ENCODE data around the gene UNC93B1.
"Not testable (repeated sequence)": the region's sequence is repeated elsewhere in the genome, so short reads cannot be mapped to it uniquely, and the experiment has no call there.

The UNC93B1 gene

DNA sequence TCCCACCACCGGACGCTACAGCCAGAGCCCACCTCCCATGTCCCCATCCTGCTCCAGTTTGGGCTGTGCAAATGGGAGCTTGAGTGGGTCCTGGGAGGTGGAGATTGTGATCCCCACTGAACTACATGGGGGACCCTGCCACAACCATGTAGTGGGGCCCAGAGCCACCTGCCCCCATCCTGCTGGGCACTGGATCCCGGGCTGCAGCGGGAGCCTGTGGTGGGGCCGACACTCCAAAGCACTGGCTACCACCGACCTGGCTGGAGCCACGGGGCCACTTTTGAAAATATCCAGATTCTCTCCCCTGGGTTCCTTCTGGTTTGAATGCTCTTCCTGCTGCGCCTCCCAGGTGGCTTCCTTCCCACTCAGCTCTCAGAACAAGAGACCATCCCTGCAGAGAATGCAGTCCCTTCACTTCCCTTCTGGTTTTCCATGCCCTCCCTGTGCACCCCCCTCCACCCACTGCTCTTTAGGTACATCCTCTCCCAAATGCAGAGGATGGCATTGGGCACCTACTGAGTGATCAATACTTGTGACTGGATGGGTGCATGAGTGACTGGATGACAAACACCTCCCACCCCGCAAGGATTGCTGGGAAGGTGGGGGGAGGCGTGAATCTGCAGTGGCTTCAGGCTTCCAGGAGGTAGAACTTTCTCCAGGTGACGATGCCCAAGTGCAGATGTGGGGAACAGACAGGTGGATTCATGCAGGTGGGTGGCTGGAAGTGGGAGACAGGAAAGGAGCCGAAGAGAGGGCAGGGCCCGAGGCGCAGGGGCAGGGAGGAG lies 846 bp upstream of the UNC93B1 start:
- Mint-ChIP-seq H3K27me3 (no peaks in the 10 kb centered on the region), H3K4me1 (ENCODE audit: low read depth in 2 of 2) (peaks cover 19 to 20% of the 10 kb centered on the region in 2 donors), H3K27ac (peak overlapping the region; percentile 89 to 92), H3K9me3 (no peaks in the 10 kb centered on the region), H3K36me3 (ENCODE audit: insufficient read depth) (peaks cover 13% of the 10 kb centered on the region), H3K4me3 (peak overlapping the region; percentile 84 to 86)
- DNase-seq = no peak
- ATAC-seq (replicated peaks) = no peak

DNA sequence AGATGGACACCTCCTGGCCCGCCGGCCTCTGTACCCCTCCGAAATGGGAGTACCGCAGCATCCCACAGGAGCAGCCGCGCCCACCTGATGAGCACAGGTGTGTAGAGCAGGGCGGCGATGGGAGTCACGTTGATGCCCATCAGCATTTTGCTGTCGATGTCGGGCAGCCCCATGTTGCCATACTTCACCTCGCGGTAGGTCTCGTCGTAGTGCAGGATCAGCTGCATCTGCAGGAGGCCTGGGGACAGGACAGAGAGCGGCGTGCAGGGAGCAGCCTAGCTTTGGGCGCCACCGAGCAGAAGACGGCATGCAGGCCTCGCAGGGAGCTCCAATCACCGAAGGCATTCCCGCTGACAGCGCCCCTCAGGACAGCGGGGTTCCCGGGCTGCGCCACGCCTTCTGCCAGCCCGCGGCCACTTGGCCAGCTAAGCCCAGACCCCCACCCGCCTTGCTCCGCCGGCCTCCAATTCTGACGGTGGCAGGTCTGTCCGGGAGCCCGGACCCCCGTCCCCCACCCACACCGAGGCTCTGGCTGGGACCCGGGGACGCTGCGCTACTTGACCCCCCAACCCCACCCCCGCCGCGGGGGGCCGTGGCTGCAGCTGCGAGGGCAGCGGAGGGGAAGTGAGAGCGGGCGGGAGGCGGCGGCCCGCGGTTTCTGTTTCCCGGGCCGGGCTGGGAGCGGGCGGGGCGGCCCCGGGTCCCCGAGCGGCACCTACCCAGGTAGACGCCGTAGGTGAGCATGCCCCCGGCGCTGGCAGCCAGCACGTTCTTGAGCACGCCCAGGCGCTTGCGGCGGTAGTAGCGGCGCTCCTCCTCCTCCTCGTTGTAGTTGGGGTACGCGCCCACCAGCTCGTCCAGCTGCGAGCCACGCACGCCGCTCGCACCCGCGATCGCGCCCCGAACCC lies 705 bp downstream of the UNC93B1 start:
- H3K4me1 Mint-ChIP-seq (ENCODE audit: low read depth in 2 of 2) = peaks cover 24 to 25% of the 10 kb centered on the region in 2 donors
- peak overlapping the region; percentile 46 to 65 for H3K27ac Mint-ChIP-seq
- H3K9me3 Mint-ChIP-seq = no peaks in the 10 kb centered on the region
- H3K36me3 Mint-ChIP-seq (ENCODE audit: insufficient read depth) = peaks cover 15% of the 10 kb centered on the region
- no peaks in the 10 kb centered on the region for H3K27me3 Mint-ChIP-seq
- ATAC-seq (replicated peaks) (peak; percentile 80), DNase-seq (peak; percentile 49 to 59 (median 57))
- peak overlapping the region; percentile 74 to 86 for H3K4me3 Mint-ChIP-seq

DNA sequence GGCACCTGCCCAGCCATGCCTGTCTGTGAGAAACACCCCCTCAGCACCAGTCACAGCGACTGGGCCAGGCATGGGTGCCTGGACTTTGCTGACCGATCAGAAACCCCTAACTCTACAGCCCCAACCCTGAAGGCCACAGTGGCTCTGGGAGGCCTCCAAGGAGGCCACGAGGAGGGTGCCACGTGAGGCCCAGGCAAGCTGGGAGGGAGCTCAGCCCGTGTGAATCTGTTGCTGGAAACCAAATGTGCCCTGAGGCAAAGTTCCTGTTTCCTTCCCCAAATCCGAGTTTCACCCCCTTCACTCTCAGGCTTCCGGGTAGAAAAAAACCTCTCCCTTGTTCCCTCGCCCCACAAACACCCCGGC lies 1.3 kb downstream of the UNC93B1 start:
- peak overlapping the region; percentile 46 to 65 for H3K27ac Mint-ChIP-seq
- ATAC-seq (replicated peaks) = no peak
- peaks cover 27 to 29% of the 10 kb centered on the region in 2 donors for H3K4me1 Mint-ChIP-seq (ENCODE audit: low read depth in 2 of 2)
- H3K36me3 Mint-ChIP-seq (ENCODE audit: insufficient read depth) = peaks cover 16% of the 10 kb centered on the region
- DNase-seq = no peak
- H3K4me3 Mint-ChIP-seq = peak overlapping the region; percentile 61 to 74
- H3K9me3 Mint-ChIP-seq = no peaks in the 10 kb centered on the region
- H3K27me3 Mint-ChIP-seq = no peaks in the 10 kb centered on the region

DNA sequence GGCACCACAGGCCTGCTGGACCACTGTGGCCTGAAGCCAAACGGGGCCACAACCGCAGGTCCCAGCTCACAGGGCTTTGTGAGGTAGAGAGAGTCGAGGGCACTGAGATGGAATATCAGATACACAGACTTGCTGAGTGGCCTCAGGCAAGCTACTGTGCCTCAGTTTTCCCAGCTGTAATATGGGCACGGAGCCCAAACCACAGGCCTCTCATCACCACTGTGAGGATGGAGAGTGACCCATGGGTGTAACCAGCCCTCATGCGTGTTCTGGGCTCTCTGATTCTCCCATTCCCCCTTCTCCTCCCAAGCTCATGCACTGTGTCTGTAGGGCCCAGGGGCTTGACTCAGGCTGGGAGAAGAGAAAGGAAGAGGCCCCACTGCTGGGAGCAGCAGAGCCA lies 4.2 kb downstream of the UNC93B1 start:
- no peaks in the 10 kb centered on the region for H3K27me3 Mint-ChIP-seq
- H3K36me3 Mint-ChIP-seq (ENCODE audit: insufficient read depth) = peaks cover 16% of the 10 kb centered on the region
- no peak overlapping the region for H3K27ac Mint-ChIP-seq
- ATAC-seq (replicated peaks) (no peak), DNase-seq (no peak)
- H3K4me1 Mint-ChIP-seq (ENCODE audit: low read depth in 2 of 2) = peaks cover 33 to 35% of the 10 kb centered on the region in 2 donors
- H3K9me3 Mint-ChIP-seq = no peaks in the 10 kb centered on the region
- H3K4me3 Mint-ChIP-seq = no peak overlapping the region

DNA sequence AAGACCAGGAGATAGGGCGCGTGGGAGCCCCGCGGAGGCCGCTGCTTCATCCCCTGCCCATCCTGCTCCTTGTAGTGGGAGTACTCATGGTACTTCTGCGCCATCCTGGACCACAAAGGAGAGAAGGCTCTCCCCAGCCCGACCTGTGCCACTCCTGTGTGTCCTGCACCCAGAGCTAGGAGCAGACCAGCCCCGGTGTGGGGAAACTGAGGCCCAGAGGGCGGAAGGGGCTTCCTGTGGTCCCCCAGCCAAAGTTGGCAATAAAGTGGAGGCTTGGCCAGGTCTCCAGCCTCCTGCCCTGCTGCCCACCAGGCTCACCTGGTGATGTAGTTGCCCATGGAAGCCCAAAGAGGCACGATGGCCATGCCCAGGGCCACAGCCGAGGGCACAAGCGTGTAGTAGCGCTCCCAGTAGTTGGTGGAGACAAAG lies 4.7 kb downstream of the UNC93B1 start:
- Mint-ChIP-seq H3K4me1 (ENCODE audit: low read depth in 2 of 2) (peaks cover 28 to 33% of the 10 kb centered on the region in 2 donors), H3K4me3 (no peak overlapping the region), H3K27ac (peak overlapping the region in 1 of 2 donors; percentile 71), H3K9me3 (no peaks in the 10 kb centered on the region), H3K36me3 (ENCODE audit: insufficient read depth) (peaks cover 12% of the 10 kb centered on the region), H3K27me3 (no peaks in the 10 kb centered on the region)
- ATAC-seq (replicated peaks) (no peak), DNase-seq (no peak)

DNA sequence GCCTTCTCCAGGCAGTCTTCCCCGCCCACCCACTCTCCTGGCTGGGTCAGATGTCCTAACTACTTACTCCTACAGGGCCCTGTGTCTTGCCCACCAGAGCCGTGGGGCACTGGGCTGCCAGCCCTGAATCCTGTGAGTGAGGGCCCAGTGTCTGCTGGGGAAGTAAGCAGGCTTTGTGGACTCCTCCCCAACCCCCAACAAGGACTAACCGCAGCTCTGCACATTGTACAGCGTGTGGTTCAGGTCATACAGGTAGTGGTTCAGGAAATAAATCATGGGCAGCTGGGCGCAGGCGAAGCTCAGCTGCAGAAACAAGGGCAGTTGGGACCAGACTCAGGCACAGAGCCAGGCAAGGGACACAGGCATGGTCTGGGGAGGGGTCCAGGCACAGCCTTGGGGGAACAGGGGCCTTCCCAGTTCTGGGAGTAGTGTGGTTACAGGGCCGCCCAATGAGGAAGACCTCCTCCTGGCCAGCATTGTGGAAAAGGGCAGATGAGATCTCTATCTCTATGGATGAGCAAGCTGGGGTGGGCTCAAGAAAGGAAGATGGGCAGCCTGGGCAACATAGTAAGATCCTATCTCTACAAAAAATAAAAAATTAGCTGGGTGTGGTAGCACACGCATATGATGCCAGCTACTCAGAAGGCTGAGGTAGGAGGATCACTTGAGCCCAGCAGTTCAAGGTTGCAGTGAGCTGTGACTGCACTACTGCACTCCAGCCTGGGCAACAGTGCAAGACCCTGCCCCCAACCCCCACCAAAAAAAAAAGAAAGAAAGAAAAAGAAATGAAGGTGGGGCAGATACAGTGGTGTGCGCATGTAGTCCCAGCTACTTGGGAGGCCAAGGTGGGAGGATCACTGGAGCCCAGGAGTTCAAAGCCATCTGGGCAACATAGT lies 5.5 kb downstream of the UNC93B1 start:
- H3K27ac Mint-ChIP-seq = peak overlapping the region; percentile 71 to 89
- H3K4me1 Mint-ChIP-seq (ENCODE audit: low read depth in 2 of 2) = peaks cover 29 to 35% of the 10 kb centered on the region in 2 donors
- DNase-seq = no peak
- H3K4me3 Mint-ChIP-seq = peak overlapping the region; percentile 65 to 77
- peak; percentile 74 for ATAC-seq (replicated peaks)
- H3K9me3 Mint-ChIP-seq = no peaks in the 10 kb centered on the region
- peaks cover 9% of the 10 kb centered on the region for H3K36me3 Mint-ChIP-seq (ENCODE audit: insufficient read depth)
- H3K27me3 Mint-ChIP-seq = no peaks in the 10 kb centered on the region

DNA sequence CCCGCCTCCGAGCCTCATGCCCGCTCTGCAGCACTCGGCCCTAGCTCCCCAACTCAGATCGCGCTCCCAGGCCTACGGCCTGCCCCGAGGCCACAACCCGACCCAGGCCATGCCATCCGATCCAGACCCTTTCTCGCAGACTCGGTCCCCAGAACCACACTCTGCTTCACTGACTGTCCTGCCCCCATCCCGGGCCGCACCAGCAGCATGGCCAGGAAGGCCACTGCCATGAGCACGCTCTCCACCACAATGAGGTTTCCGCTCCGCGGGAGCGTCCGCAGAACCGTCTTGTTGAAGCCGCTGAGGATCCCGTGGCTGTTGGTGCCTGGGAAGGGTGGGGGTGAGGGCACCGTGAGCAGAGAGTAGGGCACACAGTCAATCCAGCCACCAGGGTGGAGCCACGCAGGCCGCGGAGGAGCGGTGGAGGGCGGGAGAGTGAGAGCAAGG lies 6.4 kb downstream of the UNC93B1 start:
- Mint-ChIP-seq H3K36me3 (ENCODE audit: insufficient read depth) (peaks cover 3% of the 10 kb centered on the region), H3K27me3 (no peaks in the 10 kb centered on the region), H3K4me3 (peak overlapping the region in 1 of 2 donors; percentile 7), H3K27ac (peak overlapping the region in 1 of 2 donors; percentile 4), H3K9me3 (no peaks in the 10 kb centered on the region), H3K4me1 (ENCODE audit: low read depth in 2 of 2) (peaks cover 23 to 30% of the 10 kb centered on the region in 2 donors)
- DNase-seq (no peak), ATAC-seq (replicated peaks) (peak; percentile 22)

DNA sequence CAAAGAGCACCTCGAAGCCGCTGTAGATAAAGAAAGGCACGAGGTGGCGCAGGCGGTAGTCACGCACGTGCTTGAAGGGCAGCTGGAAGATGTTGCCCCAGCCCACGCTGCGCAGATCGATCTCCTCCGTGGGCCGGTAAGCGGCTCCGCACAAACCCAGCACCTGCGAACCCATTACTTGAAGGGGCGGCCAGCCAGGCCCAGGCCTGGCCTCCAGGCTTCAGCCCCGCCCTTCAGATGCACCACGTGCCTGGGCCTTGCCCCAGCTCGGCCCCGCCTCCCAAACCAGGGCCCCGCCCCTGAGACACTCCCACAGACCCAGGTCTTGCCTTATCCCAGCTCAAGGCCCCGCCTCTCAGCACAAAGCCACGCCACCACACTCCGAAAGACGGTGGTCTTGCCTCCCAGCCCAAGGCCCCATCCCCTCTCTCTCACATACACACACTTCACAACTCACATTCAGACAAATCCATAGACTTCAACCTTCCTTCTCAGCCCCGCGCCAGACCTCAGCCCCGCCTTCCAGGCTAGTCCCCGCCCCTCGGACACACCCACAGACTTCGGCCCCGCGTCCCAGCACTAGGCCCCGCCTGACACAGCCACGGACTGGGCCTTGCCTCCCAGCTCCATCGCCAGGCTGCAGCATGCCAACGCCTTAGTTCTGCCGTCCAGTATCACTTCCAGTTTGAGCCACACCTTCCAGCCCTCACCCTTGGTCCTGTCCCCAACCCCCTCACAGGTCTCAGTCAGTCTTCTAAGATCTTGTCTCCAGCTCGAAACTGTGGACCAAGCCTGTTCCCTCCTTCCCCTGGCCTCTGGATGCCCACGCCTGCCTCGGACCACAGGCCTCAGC lies 7.0 kb downstream of the UNC93B1 start:
- H3K9me3 Mint-ChIP-seq = no peaks in the 10 kb centered on the region
- H3K36me3 Mint-ChIP-seq (ENCODE audit: insufficient read depth) = peaks cover 3% of the 10 kb centered on the region
- H3K4me1 Mint-ChIP-seq (ENCODE audit: low read depth in 2 of 2) = peaks cover 21 to 29% of the 10 kb centered on the region in 2 donors
- ATAC-seq (replicated peaks) = peak; percentile 51
- H3K27ac Mint-ChIP-seq = peak overlapping the region in 1 of 2 donors; percentile 31
- no peak for DNase-seq
- peak overlapping the region in 1 of 2 donors; percentile 7 for H3K4me3 Mint-ChIP-seq
- no peaks in the 10 kb centered on the region for H3K27me3 Mint-ChIP-seq

DNA sequence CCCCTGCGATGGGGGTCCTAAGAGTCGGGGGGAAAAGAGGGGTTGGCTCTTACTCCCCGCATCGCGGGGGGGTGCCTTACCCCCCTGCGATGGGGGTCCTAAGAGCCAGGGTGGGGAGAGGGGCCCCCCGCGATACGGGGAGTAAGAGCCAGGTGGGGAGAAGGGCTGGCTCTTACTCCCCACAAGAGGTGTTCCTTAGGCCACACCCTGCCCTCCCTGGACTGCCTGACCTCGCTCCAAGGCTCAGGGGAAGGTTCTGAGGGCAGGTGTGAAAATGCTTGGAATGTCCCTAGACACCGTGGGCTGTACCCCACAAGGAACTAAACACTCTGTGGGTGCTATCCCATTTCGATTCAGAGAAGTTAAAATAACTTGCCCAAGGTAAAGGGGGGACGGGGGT lies 7.8 kb downstream of the UNC93B1 start:
- DNase-seq (no peak), ATAC-seq (replicated peaks) (no peak)
- Mint-ChIP-seq H3K27ac (peak overlapping the region in 1 of 2 donors; percentile 55), H3K4me1 (ENCODE audit: low read depth in 2 of 2) (peaks cover 22 to 30% of the 10 kb centered on the region in 2 donors), H3K9me3 (no peaks in the 10 kb centered on the region), H3K36me3 (ENCODE audit: insufficient read depth) (peaks cover 3% of the 10 kb centered on the region), H3K27me3 (no peaks in the 10 kb centered on the region), H3K4me3 (no peak overlapping the region)

DNA sequence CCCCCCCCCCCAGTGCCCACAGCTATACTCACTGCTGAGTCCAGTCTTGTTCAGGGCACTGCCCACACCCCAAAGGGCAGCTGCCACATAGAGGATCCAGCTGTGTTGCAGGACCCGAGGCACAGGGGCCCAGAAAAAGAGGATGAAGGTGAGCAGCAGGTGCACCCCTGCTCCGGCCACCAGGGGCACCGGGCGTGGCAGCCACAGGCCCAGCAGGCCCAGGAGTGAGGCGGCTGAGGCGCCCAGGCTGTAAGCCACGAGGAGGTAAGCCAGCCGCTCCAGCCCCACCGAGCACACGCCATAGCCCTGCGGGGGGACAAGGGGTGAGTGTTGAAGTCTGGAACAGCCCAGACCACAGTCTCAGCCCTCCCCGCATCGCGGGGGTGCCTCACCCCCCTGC lies 8.3 kb downstream of the UNC93B1 start:
- peaks cover 24 to 30% of the 10 kb centered on the region in 2 donors for H3K4me1 Mint-ChIP-seq (ENCODE audit: low read depth in 2 of 2)
- not testable (repeated sequence) for ATAC-seq (replicated peaks); H3K27ac Mint-ChIP-seq; H3K4me3 Mint-ChIP-seq; H3K27me3 Mint-ChIP-seq; DNase-seq; H3K9me3 Mint-ChIP-seq; H3K36me3 Mint-ChIP-seq (ENCODE audit: insufficient read depth)

DNA sequence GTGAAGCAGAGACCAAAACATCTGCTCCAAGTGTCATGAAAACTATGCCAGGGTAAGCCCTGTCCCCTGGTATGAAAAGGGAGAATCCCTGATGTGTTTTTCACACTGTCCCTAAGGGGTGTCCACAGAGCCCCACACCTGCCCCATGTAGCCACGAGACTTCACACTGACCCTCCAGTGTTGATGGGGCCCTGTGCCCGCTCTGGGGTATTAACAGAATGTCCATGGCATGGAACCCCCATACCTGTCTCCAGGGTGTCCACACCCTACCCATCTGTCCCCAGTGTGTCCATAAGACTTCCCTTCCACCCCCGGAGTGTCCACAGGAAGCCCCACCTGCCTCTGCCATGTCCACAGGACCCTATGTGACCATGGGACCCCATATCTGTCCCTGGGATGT lies 8.8 kb downstream of the UNC93B1 start:
- not testable (repeated sequence) for H3K27ac Mint-ChIP-seq; H3K9me3 Mint-ChIP-seq; H3K4me3 Mint-ChIP-seq; H3K36me3 Mint-ChIP-seq (ENCODE audit: insufficient read depth); ATAC-seq (replicated peaks); DNase-seq; H3K27me3 Mint-ChIP-seq
- peaks cover 24 to 30% of the 10 kb centered on the region in 2 donors for H3K4me1 Mint-ChIP-seq (ENCODE audit: low read depth in 2 of 2)

DNA sequence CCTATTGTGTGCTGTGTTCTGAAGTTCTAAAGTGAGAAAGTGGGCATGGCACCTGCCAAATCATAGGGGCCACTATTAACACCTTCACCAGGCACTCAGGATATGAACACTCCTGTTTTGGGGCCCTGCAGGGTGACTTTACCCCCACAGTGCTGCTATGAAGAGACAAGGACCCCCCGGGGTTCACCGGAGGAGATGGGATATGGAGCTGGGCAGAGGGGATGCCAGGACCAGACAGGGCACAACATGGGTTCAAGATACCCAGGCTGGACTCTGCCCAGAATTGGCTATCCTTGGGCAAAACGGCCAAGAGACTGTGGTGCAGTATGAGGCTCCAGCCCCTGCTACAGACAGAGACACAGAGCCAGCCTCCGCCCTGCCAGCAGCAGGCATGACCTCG lies 9.5 kb downstream of the UNC93B1 start:
- H3K9me3 Mint-ChIP-seq; H3K27me3 Mint-ChIP-seq; ATAC-seq (replicated peaks); H3K36me3 Mint-ChIP-seq (ENCODE audit: insufficient read depth); H3K27ac Mint-ChIP-seq; DNase-seq; H3K4me3 Mint-ChIP-seq: not testable (repeated sequence)
- H3K4me1 Mint-ChIP-seq (ENCODE audit: low read depth in 2 of 2) = peaks cover 24 to 30% of the 10 kb centered on the region in 2 donors

All from effector memory CD8-positive, alpha-beta T cell (primary cell).